Fibroblast of lung (primary cell): ENCODE data around the gene GABARAPL2. TPM values are rescaled to one million over a fixed set of nuclear protein-coding genes. Genes with fewer than 3 reads are reported as not detected.

Source experiments
- DNase-seq, 2 donors: peaks; one replicate each; pipeline versions ENCODE4 v3.0.0 to v3.0.0-alpha.2; 2010; ENCODE audit warnings: low read depth in 2 of 2
- H2AFZ ChIP-seq: 2 replicates; pipeline ENCODE4 v1.5.1; 2012; ENCODE audit warnings: low read length, control low read depth, inconsistent platforms
- H3K27ac ChIP-seq: 2 replicates; pipeline ENCODE4 v1.5.1; 2011; ENCODE audit warnings: low read length, control low read depth; ENCODE audit not compliant: insufficient read depth
- H3K27me3 ChIP-seq: 2 replicates; pipeline ENCODE4 v1.5.1; 2011; ENCODE audit warnings: mild to moderate bottlenecking, low read length; ENCODE audit not compliant: control insufficient read depth, insufficient read depth
- H3K36me3 ChIP-seq: 2 replicates; pipeline ENCODE4 v1.5.1; 2011; ENCODE audit warnings: low read length; ENCODE audit not compliant: control insufficient read depth, insufficient read depth
- H3K4me1 ChIP-seq: 2 replicates; pipeline ENCODE4 v1.5.1; 2011; ENCODE audit warnings: low read length; ENCODE audit not compliant: control insufficient read depth, insufficient read depth; ENCODE audit errors: extremely low read depth
- H3K4me2 ChIP-seq: 2 replicates; pipeline ENCODE4 v1.5.1; 2011; ENCODE audit warnings: low read length, control low read depth; ENCODE audit not compliant: insufficient read depth; ENCODE audit errors: extremely low read depth
- H3K4me3 ChIP-seq, 4 experiments: fragments of 200-600 bp in 1 of 4; sonication (generic) in 1 of 4; replicated peaks in 1 of 4; 2 replicates each; pipeline ENCODE4 v1.5.1; 2011 to 2016; ENCODE audit warnings: low read length in 4 of 4, low read depth in 3 of 4, mild to moderate bottlenecking in 3 of 4, control low read depth in 2 of 4, inconsistent platforms in 1 of 4, mixed read lengths in 1 of 4; ENCODE audit not compliant: insufficient read depth in 1 of 4; ENCODE audit errors: control extremely low read depth in 1 of 4
- H3K79me2 ChIP-seq: 2 replicates; pipeline ENCODE4 v1.5.1; 2012; ENCODE audit warnings: mild to moderate bottlenecking, low read length, inconsistent platforms; ENCODE audit not compliant: control insufficient read depth, insufficient read depth
- H3K9ac ChIP-seq: 2 replicates; pipeline ENCODE4 v1.5.1; 2011; ENCODE audit warnings: mild to moderate bottlenecking, low read length, control low read depth; ENCODE audit not compliant: insufficient read depth
- H3K9me3 ChIP-seq: 2 replicates; pipeline ENCODE4 v1.5.1; 2012; ENCODE audit warnings: low read depth, low read length; ENCODE audit not compliant: control insufficient read depth, insufficient read depth
- H4K20me1 ChIP-seq: 2 replicates; pipeline ENCODE4 v1.5.1; 2011; ENCODE audit warnings: low read length; ENCODE audit not compliant: control insufficient read depth, insufficient read depth; ENCODE audit errors: extremely low read depth
- EZH2 ChIP-seq: IDR thresholded peaks from 2 replicates; pipeline ENCODE4 v1.5.1; 2012; ENCODE audit warnings: low read length, control low read depth, mild to moderate bottlenecking; ENCODE audit errors: missing control alignments
- polyA plus RNA-seq, 2 donors: library from polyadenylated mRNA; depleted of rRNA in 1 of 2; stranded (reverse) in 1 of 2; unstranded in 1 of 2; fragments of >200 nt; gene quantifications; 2 replicates each; pipeline ENCODE4 v1.2.1, GENCODE V29; 2011 to 2012; ENCODE audit warnings: missing spikeins in 1 of 2
- total RNA-seq: library from RNA; depleted of rRNA; stranded (reverse); fragments of >200 nt; gene quantifications from 2 replicates; pipeline ENCODE4 v1.2.1, GENCODE V29; 2014
- TF ChIP-seq, protein P1 (sequence below), 2 donors: IDR thresholded peaks in 1 of 2; conservative IDR thresholded peaks in 1 of 2; 1 replicate in 1 of 2; 2 replicates in 1 of 2; pipeline ENCODE4 v1.5.1; 2011 to 2012; ENCODE audit warnings: low read length in 2 of 2, control low read depth in 1 of 2, inconsistent platforms in 1 of 2, low read depth in 1 of 2, mild to moderate bottlenecking in 1 of 2

GABARAPL2 gene
- total and polyA plus RNA-seq, 2 donors (not counting 1 experiment from before 2014, with no cell fraction given) = 37.3 to 159 TPM

DNA sequence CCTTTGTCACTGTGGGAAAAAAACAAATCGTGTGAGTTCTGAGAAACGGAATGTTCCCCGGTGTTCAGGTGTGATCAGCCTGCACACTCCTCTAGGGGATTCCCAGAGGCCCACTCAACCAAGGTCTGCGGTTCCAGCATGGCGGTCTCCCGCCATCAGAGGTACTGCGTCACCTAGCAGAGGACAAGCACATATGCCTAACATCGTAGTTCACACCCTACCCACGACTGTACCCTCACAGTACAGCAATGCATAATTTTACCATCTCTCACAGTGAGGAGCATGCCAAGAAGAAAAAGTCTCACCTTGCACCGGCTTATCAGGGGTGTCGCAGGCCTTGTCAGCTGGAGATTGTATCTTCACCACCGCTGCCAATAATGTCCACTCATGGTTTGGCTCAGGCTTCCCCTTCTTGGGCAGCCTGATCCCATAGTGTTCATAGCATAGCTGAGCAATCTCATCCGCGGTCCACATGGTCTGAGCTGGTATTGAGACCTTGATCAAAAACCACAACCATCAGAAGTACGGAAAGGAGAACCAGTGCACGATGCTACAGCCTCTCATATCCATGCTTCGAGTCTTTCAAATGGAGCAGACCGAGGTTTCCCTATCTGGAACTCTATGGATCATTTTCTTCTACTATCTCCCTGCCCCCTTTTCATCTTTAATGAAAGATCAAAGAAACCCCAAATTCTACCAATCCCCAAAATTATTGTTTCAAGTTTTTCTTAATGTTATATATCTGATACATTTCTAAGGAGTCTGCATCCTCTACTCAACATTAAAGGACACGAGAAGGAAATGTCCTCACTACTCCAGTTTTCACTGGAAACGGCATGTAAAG is 54.4 kb downstream of the GABARAPL2 start:
- peaks cover 7% of the 10 kb centered on the region for H3K36me3 ChIP-seq
- H3K27ac ChIP-seq = no peak overlapping the region
- no peak for DNase-seq
- H3K4me2 ChIP-seq = no peak overlapping the region
- H4K20me1 ChIP-seq = no peaks in the 10 kb centered on the region
- H3K9me3 ChIP-seq = no peaks in the 10 kb centered on the region
- no peak overlapping the region for H2AFZ ChIP-seq
- H3K27me3 ChIP-seq = no peaks in the 10 kb centered on the region
- TF ChIP-seq, protein P1, sequence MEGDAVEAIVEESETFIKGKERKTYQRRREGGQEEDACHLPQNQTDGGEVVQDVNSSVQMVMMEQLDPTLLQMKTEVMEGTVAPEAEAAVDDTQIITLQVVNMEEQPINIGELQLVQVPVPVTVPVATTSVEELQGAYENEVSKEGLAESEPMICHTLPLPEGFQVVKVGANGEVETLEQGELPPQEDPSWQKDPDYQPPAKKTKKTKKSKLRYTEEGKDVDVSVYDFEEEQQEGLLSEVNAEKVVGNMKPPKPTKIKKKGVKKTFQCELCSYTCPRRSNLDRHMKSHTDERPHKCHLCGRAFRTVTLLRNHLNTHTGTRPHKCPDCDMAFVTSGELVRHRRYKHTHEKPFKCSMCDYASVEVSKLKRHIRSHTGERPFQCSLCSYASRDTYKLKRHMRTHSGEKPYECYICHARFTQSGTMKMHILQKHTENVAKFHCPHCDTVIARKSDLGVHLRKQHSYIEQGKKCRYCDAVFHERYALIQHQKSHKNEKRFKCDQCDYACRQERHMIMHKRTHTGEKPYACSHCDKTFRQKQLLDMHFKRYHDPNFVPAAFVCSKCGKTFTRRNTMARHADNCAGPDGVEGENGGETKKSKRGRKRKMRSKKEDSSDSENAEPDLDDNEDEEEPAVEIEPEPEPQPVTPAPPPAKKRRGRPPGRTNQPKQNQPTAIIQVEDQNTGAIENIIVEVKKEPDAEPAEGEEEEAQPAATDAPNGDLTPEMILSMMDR (conservative IDR thresholded peaks at IDR 0.05 in 1 of 2, IDR thresholded peaks at IDR 0.05 in 1 of 2; ENCODE audit: low read depth in 1 of 2, low read length in 2 of 2) = no peak
- no peak for TF ChIP-seq EZH2
- peaks cover 4% of the 10 kb centered on the region for H3K4me1 ChIP-seq
- H3K9ac ChIP-seq = no peak overlapping the region
- peaks cover 5% of the 10 kb centered on the region for H3K79me2 ChIP-seq
- H3K4me3 ChIP-seq = no peak overlapping the region

DNA sequence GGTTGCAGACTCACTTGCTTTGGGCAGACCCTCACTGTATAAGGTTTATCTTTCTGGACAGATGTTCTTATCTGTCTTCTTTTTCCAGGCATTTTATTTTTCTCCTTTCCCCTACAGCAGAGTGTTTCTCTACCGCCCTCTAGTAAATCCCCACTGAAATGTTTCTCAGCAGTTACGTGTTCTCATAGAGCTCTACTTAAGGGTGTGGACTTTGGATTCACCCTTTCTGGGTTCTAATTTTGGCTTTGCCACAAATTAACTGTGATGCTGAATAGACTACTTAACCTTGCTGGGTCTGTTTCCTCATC is 54.9 kb downstream of the GABARAPL2 start:
- Histone ChIP-seq H3K4me2 (no peak overlapping the region), H3K27ac (no peak overlapping the region), H3K4me1 (peaks cover 4% of the 10 kb centered on the region), H3K9me3 (no peaks in the 10 kb centered on the region), H3K79me2 (peaks cover 5% of the 10 kb centered on the region), H3K36me3 (peaks cover 7% of the 10 kb centered on the region), H2AFZ (no peak overlapping the region), H3K27me3 (no peaks in the 10 kb centered on the region), H3K9ac (no peak overlapping the region), H4K20me1 (no peaks in the 10 kb centered on the region), H3K4me3 (peak overlapping the region in 1 of 4 experiments; percentile 6)
- TF ChIP-seq EZH2 = no peak
- TF ChIP-seq, protein P1 (conservative IDR thresholded peaks at IDR 0.05 in 1 of 2, IDR thresholded peaks at IDR 0.05 in 1 of 2; ENCODE audit: low read depth in 1 of 2, low read length in 2 of 2) = peak; percentile 59 to 64
- peak; percentile 22 to 60 for DNase-seq

DNA sequence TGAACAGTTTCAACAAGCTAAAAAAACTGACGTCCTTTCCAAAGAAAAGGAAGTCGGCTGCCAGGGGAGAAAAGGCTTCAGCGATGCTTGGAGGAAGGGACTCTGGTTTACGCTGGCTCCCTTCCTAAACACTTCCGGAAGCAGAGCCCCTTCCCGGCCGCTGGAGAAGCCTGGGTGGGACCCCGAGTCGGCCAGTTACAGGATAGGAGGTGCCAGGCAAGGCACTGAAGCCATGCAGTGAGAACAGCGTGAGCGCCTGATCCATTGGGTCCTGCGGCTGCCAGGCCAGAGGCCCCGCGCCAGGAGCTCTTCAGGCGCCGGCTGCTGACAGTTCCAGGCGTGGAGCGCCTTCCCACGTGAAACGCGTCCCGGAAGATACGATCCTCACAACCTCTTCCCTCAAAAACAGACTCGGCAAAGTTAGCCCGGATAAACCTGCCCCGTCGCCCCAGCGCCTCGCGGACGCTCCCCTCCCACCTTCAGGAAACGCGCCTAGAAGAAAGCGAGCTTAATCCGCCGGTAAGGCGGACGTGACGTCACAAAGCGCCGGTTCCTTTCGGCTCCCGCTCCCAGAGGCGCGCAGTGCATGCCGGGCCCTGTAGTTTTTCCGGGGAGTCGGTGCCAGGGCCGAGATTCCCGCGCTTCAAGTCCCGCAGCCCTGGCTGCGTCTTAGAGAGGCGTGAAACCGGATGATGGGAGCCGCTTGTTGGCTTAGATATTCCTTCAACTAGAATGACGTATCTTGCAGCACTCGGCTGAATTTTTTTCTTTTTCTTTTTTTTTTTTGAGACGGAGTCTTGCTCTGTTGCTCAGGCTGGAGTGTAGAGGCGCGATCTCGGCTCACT is 56.8 kb downstream of the GABARAPL2 start, which contains the start of gene ADAT1:
ADAT1 (minus strand) TSS at position 521 of the 845 bp plus-strand sequence. CDS start 2,482 bp downstream, outside the sequence.
- Histone ChIP-seq H3K27me3 (no peaks in the 10 kb centered on the region), H3K4me3 (peak within 1 kb of the TSS; percentile 67 to 81 (median 77)), H3K27ac (peak within 1 kb of the TSS; percentile 84), H2AFZ (peak within 1 kb of the TSS; percentile 60), H3K4me2 (peak within 1 kb of the TSS; percentile 81), H3K79me2 (peaks cover 5% of the 10 kb centered on the region), H4K20me1 (no peaks in the 10 kb centered on the region), H3K9me3 (no peaks in the 10 kb centered on the region), H3K9ac (peak within 1 kb of the TSS; percentile 66), H3K36me3 (peaks cover 8% of the 10 kb centered on the region), H3K4me1 (peaks cover 4% of the 10 kb centered on the region)
- TF ChIP-seq, protein P1 (conservative IDR thresholded peaks at IDR 0.05 in 1 of 2, IDR thresholded peaks at IDR 0.05 in 1 of 2; ENCODE audit: low read depth in 1 of 2, low read length in 2 of 2) = no peak
- peak; percentile 98 to 99 for DNase-seq
